HG02938 (cell line): ENCODE data around the gene CHRM1.
A peak's percentile ranks its signal among the peaks of the same experiment; 100 is the strongest.

Experiments
- ATAC-seq: cut with Tn5 transposase; IDR thresholded peaks from one replicate; pipeline ENCODE4 v1.9.1; 2021; ENCODE audit warnings: mild to moderate bottlenecking, moderate library complexity; ENCODE audit not compliant: unreplicated experiment

Gene CHRM1

GRCh38 chr11:62905927-62906531 lies 15.1 kb downstream of the CHRM1 start:
- no peak for ATAC-seq

GRCh38 chr11:62905296-62905695 lies 15.9 kb downstream of the CHRM1 start:
- no peak for ATAC-seq

- ATAC-seq: no peak
Observed at GRCh38 chr11:62902932-62903331, 18.2 kb downstream of the CHRM1 start.

GRCh38 chr11:62898027-62898426 lies 23.1 kb downstream of the CHRM1 start:
- ATAC-seq: no peak

- ATAC-seq: no peak
Observed at GRCh38 chr11:62897311-62897710, 23.9 kb downstream of the CHRM1 start.

- ATAC-seq: no peak
Observed at GRCh38 chr11:62896049-62896448, 25.1 kb downstream of the CHRM1 start.

GRCh38 chr11:62895501-62895900 lies 25.7 kb downstream of the CHRM1 start:
- ATAC-seq: no peak

GRCh38 chr11:62892077-62892922 lies 28.9 kb downstream of the CHRM1 start:
- no peak for ATAC-seq

GRCh38 chr11:62889484-62890437 lies 31.4 kb downstream of the CHRM1 start:
- no peak for ATAC-seq

- no peak for ATAC-seq
Observed at GRCh38 chr11:62889126-62889483, 32.1 kb downstream of the CHRM1 start.

GRCh38 chr11:62888406-62888805 lies 32.8 kb downstream of the CHRM1 start:
- no peak for ATAC-seq

GRCh38 chr11:62885137-62885750 lies 35.9 kb downstream of the CHRM1 start:
- ATAC-seq: no peak

GRCh38 chr11:62883673-62884072 lies 37.5 kb downstream of the CHRM1 start:
- no peak for ATAC-seq

- no peak for ATAC-seq
Observed at GRCh38 chr11:62882788-62883501, 38.2 kb downstream of the CHRM1 start.

- no peak for ATAC-seq
Observed at GRCh38 chr11:62882431-62882749, 38.8 kb downstream of the CHRM1 start.

GRCh38 chr11:62881579-62882430 lies 39.4 kb downstream of the CHRM1 start:
- ATAC-seq: peak; percentile 38

GRCh38 chr11:62880803-62881578 lies 40.2 kb downstream of the CHRM1 start, which contains the start of gene SLC3A2:
Gene SLC3A2 (plus strand): TSS chr11:62880896. CDS start chr11:62881024, 128 bp downstream.
- ATAC-seq: peak; percentile 60

- no peak for ATAC-seq
Observed at GRCh38 chr11:62880231-62880802, 40.8 kb downstream of the CHRM1 start.
